Measurements from ENCODE around the gene ARHGAP28. TPM values are rescaled to one million over a fixed set of nuclear protein-coding genes. Genes with fewer than 3 reads are reported as not detected.
A peak's percentile ranks its signal among the peaks of the same experiment; 100 is the strongest.

Gene ARHGAP28
- total RNA-seq, 1 experiment from 2014 or later, result 9.2 TPM

DNA sequence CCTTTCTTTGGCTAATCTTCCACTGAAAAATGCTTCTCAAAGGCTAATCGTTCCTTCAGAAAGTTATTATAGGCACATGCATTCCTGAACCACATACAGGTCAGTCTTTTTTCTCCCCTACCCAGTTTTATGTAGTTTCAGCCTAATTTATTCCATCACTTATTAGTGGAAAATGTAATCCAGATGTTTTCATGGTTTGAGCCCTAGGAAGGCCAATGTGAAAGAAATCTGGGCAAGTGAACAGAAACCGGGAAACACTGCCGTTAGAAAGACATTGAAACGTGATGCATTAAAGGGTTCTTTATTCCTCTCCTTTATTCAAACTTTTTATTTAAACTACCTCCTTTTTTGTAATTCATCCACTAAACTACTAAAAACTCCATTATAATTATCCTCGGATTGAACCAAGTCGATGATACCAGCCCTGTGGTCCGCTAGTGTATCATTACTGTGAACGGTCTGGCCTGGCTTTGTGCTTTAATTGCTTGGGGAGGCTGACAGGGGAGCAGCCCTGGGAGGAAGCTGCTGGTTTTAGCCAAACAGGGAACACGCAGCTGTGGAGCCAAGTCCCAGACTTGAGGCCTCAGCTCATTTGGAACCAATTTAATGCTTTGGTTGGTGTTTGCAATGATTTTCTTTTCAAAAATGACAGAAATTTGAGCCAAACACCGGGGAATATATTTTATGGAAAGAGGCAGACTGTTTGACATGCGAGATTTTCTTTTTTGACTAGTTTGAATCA lies 149.2 kb downstream of the ARHGAP28 start:
- H4K8ac ChIP-seq (replicated peaks; ENCODE audit: insufficient read length, low read depth, low read length), result no peak overlapping the region
- no peak overlapping the region for H2BK120ac ChIP-seq (ENCODE audit: low read depth, low read length, poor library complexity, severe bottlenecking)
- H3K23ac ChIP-seq (ENCODE audit: insufficient read length, low read depth, low read length), result no peak overlapping the region
- peaks cover 14% of the 10 kb centered on the region for H3K4me1 ChIP-seq (ENCODE audit: insufficient read depth, low read length)
- H3K9ac ChIP-seq (ENCODE audit: extremely low read depth, insufficient read length, low read length), result no peak overlapping the region
- Mint-ChIP-seq H3K4me1 (peaks cover 26 to 32% of the 10 kb centered on the region in 2 experiments), H3K9me3 (no peaks in the 10 kb centered on the region), H3K36me3 (ENCODE audit: insufficient read depth in 1 of 3, low read depth in 3 of 3) (peaks cover 2 to 8% (median 5%) of the 10 kb centered on the region in 3 experiments; a peak in 4 of 7 replicates), H3K27me3 (ENCODE audit: low read depth) (no peaks in the 10 kb centered on the region), H3K4me3 (no peak overlapping the region), H3K27ac (peak overlapping the region in 2 of 3 experiments; percentile 68 to 85; a peak in 5 of 7 replicates)
- no peak overlapping the region for H2BK15ac ChIP-seq (ENCODE audit: low read depth, low read length)
- H2BK5ac ChIP-seq (ENCODE audit: insufficient read length, low read length), result no peak overlapping the region
- H4K20me1 ChIP-seq (ENCODE audit: control insufficient read depth, insufficient read depth, insufficient read length), result no peaks in the 10 kb centered on the region
- no peak overlapping the region for H4K5ac ChIP-seq (ENCODE audit: insufficient read length, low read depth, low read length)
- no peak overlapping the region for H4K91ac ChIP-seq (ENCODE audit: insufficient read length, low read depth, low read length)
- H3K56ac ChIP-seq (ENCODE audit: insufficient read length, low read depth, low read length), result no peak overlapping the region
- no peaks in the 10 kb centered on the region for H3K79me1 ChIP-seq (ENCODE audit: insufficient read depth, low read depth, low read length, poor library complexity, severe bottlenecking)
- no peaks in the 10 kb centered on the region for H3K9me3 ChIP-seq (ENCODE audit: control insufficient read depth, low read depth, low read length)
- H2BK20ac ChIP-seq (ENCODE audit: low read depth, low read length, poor library complexity, severe bottlenecking), result no peak overlapping the region
- H3T11ph ChIP-seq (ENCODE audit: low read length), result no peak overlapping the region
- no peaks in the 10 kb centered on the region for H3K23me2 ChIP-seq (ENCODE audit: insufficient read length, low read depth, low read length, poor library complexity, severe bottlenecking)
- WGBS (ENCODE audit: extremely low coverage, insufficient read length, low lambda C conversion rate), result 100% methylated on average over 1 of the region's 11 CpGs
- H2AFZ ChIP-seq (ENCODE audit: low read length), result no peak overlapping the region
- H2AK5ac ChIP-seq (ENCODE audit: insufficient read length, low read length), result no peak overlapping the region
- no peak overlapping the region for H3K4me2 ChIP-seq (ENCODE audit: insufficient read depth, insufficient read length, low read length)
- no peak overlapping the region for H3K14ac ChIP-seq (ENCODE audit: insufficient read depth, low read length)
- no peaks in the 10 kb centered on the region for H3K27me3 ChIP-seq (ENCODE audit: insufficient read depth, low read length)
- H3K27ac ChIP-seq (ENCODE audit: insufficient read length, low read depth, low read length), result no peak overlapping the region
- H3K79me2 ChIP-seq (ENCODE audit: insufficient read depth, low read length), result no peaks in the 10 kb centered on the region
- H3K4ac ChIP-seq (ENCODE audit: low read depth, low read length), result no peak overlapping the region
- no peak for TF ChIP-seq CTCF (conservative IDR thresholded peaks at IDR 0.05)
- no peak overlapping the region for H2BK12ac ChIP-seq (ENCODE audit: insufficient read length, low read depth, low read length)
- DNase-seq, result no peak
- no peak overlapping the region for H3K18ac ChIP-seq (ENCODE audit: insufficient read length, low read depth, low read length)
